Tibial artery (tissue), 4 donors: Measurements from ENCODE around the gene FAM98B.
A peak's percentile ranks its signal among the peaks of the same experiment; 100 is the strongest.
"Not testable (repeated sequence)": the region's sequence is repeated elsewhere in the genome, so short reads cannot be mapped to it uniquely, and the experiment has no call there.

Source experiments
- DNase-seq, 2 donors: peaks; one replicate each; pipeline ENCODE4 v3.0.0-alpha.2; 2019
- H3K27ac ChIP-seq, 2 donors: fragments of 200-600 bp; sonication (generic) in 1 of 2; 1 replicate in 1 of 2; 2 replicates in 1 of 2; pipeline ENCODE4 v1.5.1; 2018 to 2019; ENCODE audit warnings: mild to moderate bottlenecking in 1 of 2
- H3K27me3 ChIP-seq, 2 donors: fragments of 200-600 bp; sonication (generic) in 1 of 2; one replicate each; pipeline versions ENCODE4 v1.5.1 to v1.6.0; 2016 to 2019
- H3K36me3 ChIP-seq, 3 donors: fragments of 200-600 bp; sonication (generic) in 2 of 3; one replicate each; pipeline ENCODE4 v1.5.1; 2016 to 2019; ENCODE audit warnings: mild to moderate bottlenecking in 2 of 3
- H3K4me1 ChIP-seq, 4 donors: fragments of 200-600 bp; sonication (generic) in 2 of 4; 1 replicate in 3 of 4; 2 replicates in 1 of 4; pipeline ENCODE4 v1.5.1; 2016 to 2019
- H3K4me3 ChIP-seq, 2 donors: fragments of 200-600 bp; sonication (generic) in 1 of 2; 1 replicate in 1 of 2; 2 replicates in 1 of 2; pipeline ENCODE4 v1.5.1; 2018 to 2019; ENCODE audit warnings: mild to moderate bottlenecking in 2 of 2
- H3K9me3 ChIP-seq, 3 donors: fragments of 200-600 bp; sonication (generic) in 1 of 3; one replicate each; pipeline ENCODE4 v1.5.1; 2016 to 2019
- CTCF ChIP-seq, 2 experiments: fragments of 200-600 bp in 1 of 2; fragments of 450-650 bp in 1 of 2; IDR thresholded peaks; one replicate each; pipeline ENCODE4 v1.5.1; 2017 to 2019; ENCODE audit warnings: antibody characterized with exemption in 2 of 2, mild to moderate bottlenecking in 1 of 2, moderate library complexity in 1 of 2
- intact Hi-C: fragments of 100-400 bp; cut with DNase I; formaldehyde crosslinking; loops from one replicate; pipeline ENCODE4 v1.15.0; 2023; ENCODE audit warnings: low total_unique reads

Gene FAM98B

GRCh38 chr15:38430106-38430760 is 23.7 kb upstream of the FAM98B start:
- TF ChIP-seq CTCF (IDR thresholded peaks at IDR 0.05) = no peak
- DNase-seq = no peak
- Histone ChIP-seq H3K4me1 (no peaks in the 10 kb centered on the region), H3K4me3 (no peak overlapping the region), H3K36me3 (no peaks in the 10 kb centered on the region), H3K9me3 (no peaks in the 10 kb centered on the region), H3K27ac (no peak overlapping the region), H3K27me3 (no peaks in the 10 kb centered on the region)
- intact Hi-C loops = no loop called here

- intact Hi-C loops = no loop called here
- peaks cover 0 to 7% (median 4%) of the 10 kb centered on the region in 4 donors for H3K4me1 ChIP-seq
- no peaks in the 10 kb centered on the region for H3K36me3 ChIP-seq
Observed at GRCh38 chr15:38436993-38437392, 16.9 kb upstream of the FAM98B start.

DNA sequence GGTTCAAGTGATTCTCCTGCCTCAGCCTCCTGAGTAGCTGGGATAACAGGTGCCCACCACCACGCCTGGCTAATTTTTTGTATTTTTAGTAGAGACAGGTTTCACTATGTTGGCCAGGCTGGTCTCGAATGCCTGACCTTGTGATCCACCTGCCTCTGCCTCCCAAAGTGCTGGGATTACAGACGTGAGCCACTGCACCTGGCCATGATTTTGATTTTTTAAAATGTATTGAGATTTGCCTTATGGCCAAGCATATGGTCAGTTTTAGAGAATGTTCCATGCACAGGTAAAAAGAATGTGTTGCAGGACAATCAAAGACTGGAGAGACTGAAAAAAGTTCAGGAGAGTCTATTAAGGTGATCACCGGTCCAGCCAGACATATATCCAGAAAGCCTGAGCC is 16.3 kb upstream of the FAM98B start:
- H3K4me1 ChIP-seq, H3K36me3 ChIP-seq, intact Hi-C loops, H3K9me3 ChIP-seq, H3K27ac ChIP-seq, DNase-seq, H3K27me3 ChIP-seq, H3K4me3 ChIP-seq: not testable (repeated sequence)

More at GRCh38 chr15:38436993-38437392, 16.9 kb upstream of the FAM98B start:
- Histone ChIP-seq H3K27me3 (no peaks in the 10 kb centered on the region), H3K27ac (no peak overlapping the region), H3K9me3 (peaks cover 0 to 5% (median 0%) of the 10 kb centered on the region in 3 donors), H3K4me3 (no peak overlapping the region)
- no peak for TF ChIP-seq CTCF (IDR thresholded peaks at IDR 0.05)
- DNase-seq = no peak

DNA sequence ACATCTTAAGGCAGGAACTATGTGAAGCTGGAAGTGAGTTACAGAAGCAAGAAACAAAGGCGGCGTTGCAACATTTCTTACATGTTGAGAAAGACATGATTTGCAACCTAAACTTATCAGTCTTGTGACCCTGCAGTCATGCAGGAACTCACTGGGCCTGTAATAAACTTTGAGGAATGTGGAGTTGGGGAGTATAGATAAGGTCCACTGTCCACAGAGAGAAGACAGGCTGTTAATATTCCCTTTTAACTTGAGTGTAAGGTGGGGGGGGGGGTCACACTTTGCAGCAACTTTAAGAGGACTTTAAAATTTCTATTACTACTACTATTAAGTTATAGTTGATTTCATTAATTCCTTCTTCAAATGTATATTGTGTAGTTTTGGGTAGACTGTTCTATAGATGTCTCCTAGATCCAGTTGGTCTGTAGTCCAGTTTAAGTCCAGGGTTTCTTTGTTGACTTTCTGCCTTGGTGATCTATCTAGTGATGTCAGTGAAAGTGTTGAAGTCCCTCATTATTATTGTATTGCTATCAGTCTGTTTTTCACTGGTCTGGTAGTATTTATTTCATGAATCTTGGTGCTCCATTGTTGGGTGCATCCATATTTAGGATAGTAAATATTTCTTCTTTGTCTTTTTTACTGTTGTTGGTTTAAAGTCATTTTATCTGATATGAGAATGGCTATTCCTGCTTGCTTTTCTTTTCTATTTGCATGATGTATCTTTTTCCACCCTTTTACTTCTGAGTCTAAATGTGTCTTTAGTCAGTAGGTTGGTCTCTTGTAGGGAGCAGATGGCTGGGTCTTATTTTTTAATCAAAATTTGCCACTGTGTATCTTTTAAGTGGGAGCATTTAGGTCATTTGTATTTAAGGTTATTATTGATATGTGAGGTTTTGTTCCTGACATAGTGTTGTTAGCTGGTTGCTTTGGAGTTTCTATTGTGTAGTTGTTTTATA is 15.6 kb upstream of the FAM98B start:
- no peak for DNase-seq
- Histone ChIP-seq H3K36me3 (no peaks in the 10 kb centered on the region), H3K27me3 (no peaks in the 10 kb centered on the region), H3K4me1 (peaks cover 0 to 7% (median 4%) of the 10 kb centered on the region in 4 donors), H3K4me3 (no peak overlapping the region), H3K9me3 (peaks cover 0 to 5% (median 0%) of the 10 kb centered on the region in 3 donors), H3K27ac (no peak overlapping the region)
- intact Hi-C loops = no loop called here
- TF ChIP-seq CTCF (IDR thresholded peaks at IDR 0.05) = no peak

DNA sequence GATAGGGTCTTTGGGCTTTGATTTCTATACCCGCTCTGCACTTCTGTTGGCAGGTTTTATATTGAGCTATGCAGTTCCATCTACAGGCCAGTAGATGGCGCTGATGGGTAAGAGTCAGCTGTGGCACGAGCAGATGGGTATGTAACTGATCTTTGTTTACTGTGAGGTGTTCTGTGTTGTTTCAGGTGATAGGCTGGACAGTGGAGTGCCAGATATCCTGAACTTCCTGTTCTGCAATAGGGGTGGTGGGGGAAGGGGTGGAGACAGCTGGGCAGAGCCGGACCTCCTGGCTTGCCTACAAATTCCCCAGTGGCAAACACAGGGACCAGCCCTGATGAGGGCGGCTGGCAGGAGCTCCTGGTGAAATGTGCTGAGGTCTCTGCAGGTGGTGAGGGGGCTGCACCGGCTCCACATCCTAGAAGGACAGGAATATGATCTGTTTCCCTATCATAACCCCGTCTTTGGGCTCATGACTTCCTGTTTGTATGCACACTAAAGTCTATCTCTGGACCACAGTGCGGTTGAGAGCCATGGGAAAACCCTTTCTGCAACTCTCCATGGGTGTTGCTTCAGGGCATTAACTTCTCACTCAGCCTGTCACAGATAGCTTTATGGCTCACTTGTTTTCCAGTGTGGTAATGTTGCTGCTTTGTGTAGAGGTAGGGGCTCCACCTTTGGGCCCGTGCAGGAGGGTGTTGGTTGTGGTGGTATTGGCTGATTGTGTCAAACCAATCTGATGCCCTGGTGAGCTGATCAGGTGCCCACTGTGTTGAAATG is 13.4 kb upstream of the FAM98B start:
- H3K27ac ChIP-seq = no peak overlapping the region
- intact Hi-C loops = no loop called here
- H3K4me1 ChIP-seq = peaks cover 0 to 7% (median 4%) of the 10 kb centered on the region in 4 donors
- H3K36me3 ChIP-seq = no peaks in the 10 kb centered on the region
- H3K9me3 ChIP-seq = peaks cover 0 to 5% (median 0%) of the 10 kb centered on the region in 3 donors
- TF ChIP-seq CTCF (IDR thresholded peaks at IDR 0.05) = peak; percentile 82 to 91
- no peak for DNase-seq
- no peak overlapping the region for H3K4me3 ChIP-seq
- no peaks in the 10 kb centered on the region for H3K27me3 ChIP-seq
